HCT116 (cell line): ENCODE measurements around the gene DNAJC18. TPM values are rescaled to one million over a fixed set of nuclear protein-coding genes. Genes with fewer than 3 reads are reported as not detected.

Source experiments
- ATAC-seq: fragments of 200-7000 bp; cut with Tn5 transposase; 2 replicates; pipeline ENCODE4 v1.9.1; 2020; ENCODE audit warnings: mild to moderate bottlenecking, moderate library complexity
- BruUV-seq: library from RNA; stranded (reverse); fragments of 400-500 nt; replicated peaks from 2 replicates; lab custom pipeline; 2021; lab: Mats Ljungman, UMichigan
- CTCF ChIA-PET: fragments of 300-600 bp; sonication (Branson Sonifier 250); formaldehyde crosslinking; loops from one replicate; lab custom pipeline; 2021; ENCODE audit warnings: antibody characterized with exemption; lab: Charles Lee
- POLR2A ChIA-PET: fragments of 300-600, 350-600 bp; sonication (Branson Sonifier 250); formaldehyde crosslinking; loops from one replicate; lab custom pipeline; 2021; ENCODE audit warnings: antibody characterized with exemption; lab: Charles Lee
- RAD21 ChIA-PET, 2 experiments: fragments of 300-600 bp; sonication (Branson Sonifier 250); formaldehyde crosslinking; loops; one replicate each; lab custom pipeline; 2023; ENCODE audit warnings: low total read pairs in 2 of 2; ENCODE audit not compliant: uncharacterized antibody in 2 of 2, unreplicated experiment in 2 of 2, low non-redundant PET in 1 of 2; lab: Charles Lee
- DNase-seq: peaks from one replicate; pipeline ENCODE4 v3.0.0-alpha.2; 2010; ENCODE audit warnings: low read depth, low spot score
- H2AFZ ChIP-seq: fragments of 200-600 bp; shearing (Covaris generic), sonication (generic); 2 replicates; pipeline ENCODE4 v1.6.1; 2017; ENCODE audit warnings: low read depth, mixed run types, mixed read lengths, antibody characterized with exemption, low read length; ENCODE audit not compliant: poor library complexity, severe bottlenecking
- H3K27ac ChIP-seq: 2 replicates; pipeline ENCODE4 v1.5.1; 2012; ENCODE audit warnings: low read depth, low read length
- H3K27me3 ChIP-seq: fragments of 200-600 bp; sonication (generic); 2 replicates; pipeline ENCODE4 v1.6.1; 2016; ENCODE audit warnings: mixed run types, low read length, mixed read lengths; ENCODE audit not compliant: insufficient read depth
- H3K36me3 ChIP-seq, 2 experiments: fragments of 200-500 bp in 1 of 2; fragments of 200-600 bp in 1 of 2; sonication (Bioruptor generic) in 1 of 2; sonication (generic) in 1 of 2; 2 replicates each; pipeline versions ENCODE4 v1.5.1 to v1.6.1; 2014 to 2016; ENCODE audit warnings: low read length in 2 of 2, inconsistent platforms in 1 of 2, mixed read lengths in 1 of 2, mixed run types in 1 of 2; ENCODE audit not compliant: insufficient read depth in 2 of 2, control insufficient read depth in 1 of 2
- H3K4me1 ChIP-seq, 2 experiments: fragments of 200-600 bp in 1 of 2; sonication (generic) in 1 of 2; 2 replicates each; pipeline versions ENCODE4 v1.5.1 to v1.6.1; 2012 to 2017; ENCODE audit warnings: low read length in 2 of 2, inconsistent platforms in 1 of 2, mild to moderate bottlenecking in 1 of 2, mixed read lengths in 1 of 2, mixed run types in 1 of 2, moderate library complexity in 1 of 2; ENCODE audit not compliant: insufficient read depth in 2 of 2, control insufficient read depth in 1 of 2
- H3K4me2 ChIP-seq: fragments of 200-600 bp; sonication (generic); 2 replicates; pipeline ENCODE4 v1.6.1; 2017; ENCODE audit warnings: mixed run types, low read length, mixed read lengths
- H3K4me3 ChIP-seq, 2 experiments: fragments of 200-600 bp in 1 of 2; sonication (generic) in 1 of 2; replicated peaks in 1 of 2; 2 replicates each; pipeline ENCODE4 v1.5.1; 2011 to 2016; ENCODE audit warnings: low read length in 2 of 2, control low read depth in 1 of 2, low read depth in 1 of 2, mild to moderate bottlenecking in 1 of 2, mixed read lengths in 1 of 2, mixed run types in 1 of 2
- H3K79me2 ChIP-seq: fragments of 200-600 bp; sonication (generic); 2 replicates; pipeline ENCODE4 v1.6.1; 2017; ENCODE audit warnings: mild to moderate bottlenecking, mixed run types, low read length, moderate library complexity, mixed read lengths; ENCODE audit not compliant: insufficient read depth
- H3K9ac ChIP-seq: fragments of 200-600 bp; sonication (generic); 2 replicates; pipeline ENCODE4 v1.6.1; 2016; ENCODE audit warnings: low read length, mixed read lengths
- H3K9me2 ChIP-seq: fragments of 200-600 bp; sonication (generic), shearing (Covaris generic); 2 replicates; pipeline ENCODE4 v1.6.1; 2017; ENCODE audit warnings: mixed run types, mild to moderate bottlenecking, moderate library complexity; ENCODE audit not compliant: insufficient read depth
- H3K9me3 ChIP-seq, 2 experiments: fragments of 200-500 bp in 1 of 2; fragments of 200-600 bp in 1 of 2; sonication (Bioruptor generic) in 1 of 2; sonication (generic) in 1 of 2; 2 replicates each; pipeline ENCODE4 v1.6.1; 2014 to 2017; ENCODE audit warnings: low read length in 2 of 2, mixed read lengths in 2 of 2, inconsistent platforms in 1 of 2, low read depth in 1 of 2, mild to moderate bottlenecking in 1 of 2, mixed run types in 1 of 2, moderate library complexity in 1 of 2; ENCODE audit not compliant: control insufficient read depth in 1 of 2, insufficient read depth in 1 of 2
- H4K20me1 ChIP-seq: fragments of 200-600 bp; sonication (generic), shearing (Covaris generic); 2 replicates; pipeline ENCODE4 v1.6.1; 2017; ENCODE audit warnings: mixed run types, mild to moderate bottlenecking, moderate library complexity; ENCODE audit not compliant: insufficient read depth
- RAD21 ChIP-seq: IDR thresholded peaks from 2 replicates; pipeline ENCODE4 v1.6.1; 2012; ENCODE audit warnings: low read depth, mild to moderate bottlenecking
- TCF7L2 ChIP-seq: IDR thresholded peaks from 2 replicates; pipeline ENCODE4 v1.7.0; 2011; ENCODE audit warnings: borderline replicate concordance, inconsistent platforms; ENCODE audit not compliant: insufficient read depth, insufficient read length; ENCODE audit errors: extremely low read depth
- YY1 ChIP-seq: IDR thresholded peaks from 2 replicates; pipeline ENCODE4 v1.6.1; 2011; ENCODE audit warnings: low read length, low read depth, moderate library complexity, mild to moderate bottlenecking; ENCODE audit not compliant: insufficient replicate concordance; ENCODE audit errors: extremely low read depth
- intact Hi-C: fragments of 100-400 bp; cut with micrococcal nuclease; formaldehyde crosslinking; loops from 2 replicates; pipeline ENCODE4 v1.10.0; 2022
- total RNA-seq: library from RNA; stranded (reverse); gene quantifications from one replicate; pipeline ENCODE4 v1.2.1, GENCODE V29; 2021; ENCODE audit not compliant: unreplicated experiment
- TF ChIP-seq, protein P1 (sequence below), 3 experiments: fragments of 200-600 bp in 1 of 3; sonication (generic) in 1 of 3; IDR thresholded peaks in 2 of 3; conservative IDR thresholded peaks in 1 of 3; 2 replicates each; pipeline ENCODE4 v1.5.1; 2012 to 2017; ENCODE audit warnings: low read depth in 2 of 3, low read length in 2 of 3, antibody characterized with exemption in 1 of 3, borderline replicate concordance in 1 of 3, control low read depth in 1 of 3, mild to moderate bottlenecking in 1 of 3, mixed read lengths in 1 of 3, mixed run types in 1 of 3, moderate library complexity in 1 of 3; ENCODE audit not compliant: insufficient read depth in 1 of 3
- TF ChIP-seq, protein P2 (sequence below): IDR thresholded peaks from 2 replicates; pipeline ENCODE4 v1.6.1; 2011; ENCODE audit warnings: mild to moderate bottlenecking, low read length, moderate library complexity; ENCODE audit not compliant: insufficient replicate concordance; ENCODE audit errors: extremely low read depth

The DNAJC18 gene
- total RNA-seq, 1 experiment from 2014 or later = 5.7 TPM

DNA sequence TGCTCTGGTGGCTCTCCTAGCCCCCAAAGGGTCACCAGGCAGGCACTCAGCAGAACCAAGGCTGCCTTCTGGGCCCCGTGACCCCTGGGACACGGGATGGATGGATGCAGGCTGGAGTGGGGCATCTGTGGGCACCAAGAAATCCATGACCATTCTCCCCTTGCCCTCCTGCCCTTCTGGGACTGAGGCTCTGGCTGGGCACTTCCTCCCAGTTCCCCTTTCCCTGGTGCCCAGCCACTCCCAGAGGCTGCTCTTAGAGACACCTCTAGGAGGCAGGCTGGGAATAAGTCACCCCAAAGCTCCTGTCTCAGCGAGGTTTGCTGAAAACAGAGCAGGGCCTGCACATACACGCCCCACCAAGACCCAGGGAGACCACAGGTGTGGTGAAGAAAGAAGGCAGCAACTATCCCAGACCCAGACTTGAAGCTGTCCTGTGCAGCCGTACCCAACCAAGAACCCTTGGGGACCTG, 42.3 kb upstream of the DNAJC18 start:
- no TSS peak for BruUV-seq
- Histone ChIP-seq H3K4me1 (peaks cover 26 to 30% of the 10 kb centered on the region in 2 experiments), H3K4me2 (peak overlapping the region; percentile 68), H3K9ac (peak overlapping the region; percentile 61), H3K9me2 (no peaks in the 10 kb centered on the region), H3K79me2 (no peaks in the 10 kb centered on the region), H3K27me3 (no peaks in the 10 kb centered on the region), H3K4me3 (peak overlapping the region; percentile 40 to 54), H3K27ac (peak overlapping the region; percentile 94), H4K20me1 (no peaks in the 10 kb centered on the region), H3K9me3 (no peaks in the 10 kb centered on the region), H3K36me3 (0 out of 4 replicates have a peak, but pooled peaks cover 0 to 2% of the 10 kb centered on the region in 2 experiments), H2AFZ (peak overlapping the region; percentile 73)
- ChIA-PET POLR2A (interaction anchor here (0.8 to 1.5 kb wide), 5 partner anchors 8 to 79 kb away, joined by 3 to 7 read pairs (median 3); partner anchors contain the start of genes DNAJC18 and UBE2D2), RAD21 (interaction anchor here in 1 of 2 experiments (1.3 kb wide), 1 partner anchor 32 kb away, joined by 3 read pairs; no protein-coding TSS in a partner anchor), CTCF (interaction anchor here (0.6 to 1.8 kb wide), 4 partner anchors 10 to 1454 kb away, joined by 3 to 8 read pairs (median 4); no protein-coding TSS in a partner anchor)
- TF ChIP-seq RAD21 = 0 out of 2 replicates have a peak, but pooled peaks have one; percentile 20
- no peak for TF ChIP-seq YY1
- no peak for TF ChIP-seq TCF7L2
- TF ChIP-seq, protein P1, sequence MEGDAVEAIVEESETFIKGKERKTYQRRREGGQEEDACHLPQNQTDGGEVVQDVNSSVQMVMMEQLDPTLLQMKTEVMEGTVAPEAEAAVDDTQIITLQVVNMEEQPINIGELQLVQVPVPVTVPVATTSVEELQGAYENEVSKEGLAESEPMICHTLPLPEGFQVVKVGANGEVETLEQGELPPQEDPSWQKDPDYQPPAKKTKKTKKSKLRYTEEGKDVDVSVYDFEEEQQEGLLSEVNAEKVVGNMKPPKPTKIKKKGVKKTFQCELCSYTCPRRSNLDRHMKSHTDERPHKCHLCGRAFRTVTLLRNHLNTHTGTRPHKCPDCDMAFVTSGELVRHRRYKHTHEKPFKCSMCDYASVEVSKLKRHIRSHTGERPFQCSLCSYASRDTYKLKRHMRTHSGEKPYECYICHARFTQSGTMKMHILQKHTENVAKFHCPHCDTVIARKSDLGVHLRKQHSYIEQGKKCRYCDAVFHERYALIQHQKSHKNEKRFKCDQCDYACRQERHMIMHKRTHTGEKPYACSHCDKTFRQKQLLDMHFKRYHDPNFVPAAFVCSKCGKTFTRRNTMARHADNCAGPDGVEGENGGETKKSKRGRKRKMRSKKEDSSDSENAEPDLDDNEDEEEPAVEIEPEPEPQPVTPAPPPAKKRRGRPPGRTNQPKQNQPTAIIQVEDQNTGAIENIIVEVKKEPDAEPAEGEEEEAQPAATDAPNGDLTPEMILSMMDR (IDR thresholded peaks at IDR 0.05 in 2 of 3, conservative IDR thresholded peaks at IDR 0.05 in 1 of 3; ENCODE audit: borderline replicate concordance in 1 of 3, insufficient read depth in 1 of 3, low read depth in 2 of 3, low read length in 2 of 3) = peak in 2 of 3 experiments; percentile 30 to 35; a peak in 3 of 6 replicates
- TF ChIP-seq, protein P2, sequence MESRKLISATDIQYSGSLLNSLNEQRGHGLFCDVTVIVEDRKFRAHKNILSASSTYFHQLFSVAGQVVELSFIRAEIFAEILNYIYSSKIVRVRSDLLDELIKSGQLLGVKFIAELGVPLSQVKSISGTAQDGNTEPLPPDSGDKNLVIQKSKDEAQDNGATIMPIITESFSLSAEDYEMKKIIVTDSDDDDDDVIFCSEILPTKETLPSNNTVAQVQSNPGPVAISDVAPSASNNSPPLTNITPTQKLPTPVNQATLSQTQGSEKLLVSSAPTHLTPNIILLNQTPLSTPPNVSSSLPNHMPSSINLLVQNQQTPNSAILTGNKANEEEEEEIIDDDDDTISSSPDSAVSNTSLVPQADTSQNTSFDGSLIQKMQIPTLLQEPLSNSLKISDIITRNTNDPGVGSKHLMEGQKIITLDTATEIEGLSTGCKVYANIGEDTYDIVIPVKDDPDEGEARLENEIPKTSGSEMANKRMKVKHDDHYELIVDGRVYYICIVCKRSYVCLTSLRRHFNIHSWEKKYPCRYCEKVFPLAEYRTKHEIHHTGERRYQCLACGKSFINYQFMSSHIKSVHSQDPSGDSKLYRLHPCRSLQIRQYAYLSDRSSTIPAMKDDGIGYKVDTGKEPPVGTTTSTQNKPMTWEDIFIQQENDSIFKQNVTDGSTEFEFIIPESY = no peak
- DNase-seq (no peak), ATAC-seq (peak; percentile 66)
- intact Hi-C loops = no loop called here
